ENCODE measurements around the gene MGAT5.

Gene MGAT5

DNA sequence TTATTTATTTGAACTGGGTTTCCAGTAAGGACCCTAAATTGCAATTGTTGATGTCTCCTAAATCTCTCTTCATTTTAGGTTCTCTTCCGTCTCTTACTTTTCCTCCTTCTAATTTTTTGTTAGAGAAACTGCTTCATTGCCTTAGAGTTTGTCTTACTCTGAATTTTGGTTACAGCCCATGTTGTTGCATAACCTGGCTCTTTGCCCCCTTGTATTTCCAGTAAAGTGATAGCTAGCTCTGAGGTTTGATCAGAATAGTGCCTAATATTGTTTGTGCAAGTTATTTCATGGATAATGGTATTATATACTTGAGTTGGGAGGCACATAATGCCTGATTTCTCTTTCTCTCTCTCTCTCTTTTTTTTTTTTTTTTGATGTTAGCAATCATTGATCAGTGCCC lies 71.8 kb downstream of the MGAT5 start:
- no peak overlapping the region for H3K27ac ChIP-seq
- TF ChIP-seq, protein P1, sequence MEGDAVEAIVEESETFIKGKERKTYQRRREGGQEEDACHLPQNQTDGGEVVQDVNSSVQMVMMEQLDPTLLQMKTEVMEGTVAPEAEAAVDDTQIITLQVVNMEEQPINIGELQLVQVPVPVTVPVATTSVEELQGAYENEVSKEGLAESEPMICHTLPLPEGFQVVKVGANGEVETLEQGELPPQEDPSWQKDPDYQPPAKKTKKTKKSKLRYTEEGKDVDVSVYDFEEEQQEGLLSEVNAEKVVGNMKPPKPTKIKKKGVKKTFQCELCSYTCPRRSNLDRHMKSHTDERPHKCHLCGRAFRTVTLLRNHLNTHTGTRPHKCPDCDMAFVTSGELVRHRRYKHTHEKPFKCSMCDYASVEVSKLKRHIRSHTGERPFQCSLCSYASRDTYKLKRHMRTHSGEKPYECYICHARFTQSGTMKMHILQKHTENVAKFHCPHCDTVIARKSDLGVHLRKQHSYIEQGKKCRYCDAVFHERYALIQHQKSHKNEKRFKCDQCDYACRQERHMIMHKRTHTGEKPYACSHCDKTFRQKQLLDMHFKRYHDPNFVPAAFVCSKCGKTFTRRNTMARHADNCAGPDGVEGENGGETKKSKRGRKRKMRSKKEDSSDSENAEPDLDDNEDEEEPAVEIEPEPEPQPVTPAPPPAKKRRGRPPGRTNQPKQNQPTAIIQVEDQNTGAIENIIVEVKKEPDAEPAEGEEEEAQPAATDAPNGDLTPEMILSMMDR (conservative IDR thresholded peaks at IDR 0.05) = no peak
- no peak for TF ChIP-seq ZFX (IDR thresholded peaks at IDR 0.05)

DNA sequence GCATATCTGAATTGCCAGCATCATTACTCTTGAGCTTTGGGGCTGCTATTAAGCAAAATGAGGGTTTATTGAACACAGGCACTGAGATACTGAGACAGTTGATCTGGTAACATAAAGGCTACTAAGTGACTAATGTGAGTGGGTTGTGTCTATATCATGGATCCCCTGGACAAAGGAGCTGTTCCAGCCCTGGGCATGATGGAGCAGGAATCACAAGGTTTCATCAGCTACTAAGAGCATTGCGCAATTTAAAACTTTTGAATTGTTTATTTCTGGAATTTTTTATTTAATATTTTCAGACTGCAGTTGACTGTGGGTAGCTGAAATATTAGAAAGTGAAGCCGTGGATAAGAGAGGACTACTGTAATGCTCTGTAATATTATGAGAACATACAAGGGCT lies 73.5 kb downstream of the MGAT5 start:
- TF ChIP-seq ZFX (IDR thresholded peaks at IDR 0.05) = no peak
- TF ChIP-seq, protein P1 (conservative IDR thresholded peaks at IDR 0.05) = no peak
- no peak overlapping the region for H3K27ac ChIP-seq

DNA sequence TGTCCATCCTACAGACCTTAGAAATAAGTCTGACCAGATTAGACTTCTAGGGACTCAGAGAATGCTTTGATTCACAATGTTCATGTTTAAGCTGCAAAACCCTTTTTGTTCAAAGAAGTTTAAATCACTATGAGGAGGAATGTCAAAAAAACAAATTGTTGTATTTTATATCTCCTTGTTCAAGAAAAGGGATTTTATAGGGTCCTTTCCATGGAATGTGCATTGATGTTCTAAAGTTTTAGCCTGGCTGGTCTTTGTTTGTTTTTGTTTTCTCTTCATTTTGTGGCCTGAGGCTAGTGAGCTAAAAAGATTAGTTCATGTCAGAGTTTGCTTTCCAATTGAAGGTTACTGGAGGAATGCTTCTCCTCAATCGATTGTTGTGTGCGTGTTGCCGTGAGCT lies 77.2 kb downstream of the MGAT5 start:
- H3K27ac ChIP-seq = no peak overlapping the region
- TF ChIP-seq, protein P1 (conservative IDR thresholded peaks at IDR 0.05) = no peak
- TF ChIP-seq ZFX (IDR thresholded peaks at IDR 0.05) = no peak

DNA sequence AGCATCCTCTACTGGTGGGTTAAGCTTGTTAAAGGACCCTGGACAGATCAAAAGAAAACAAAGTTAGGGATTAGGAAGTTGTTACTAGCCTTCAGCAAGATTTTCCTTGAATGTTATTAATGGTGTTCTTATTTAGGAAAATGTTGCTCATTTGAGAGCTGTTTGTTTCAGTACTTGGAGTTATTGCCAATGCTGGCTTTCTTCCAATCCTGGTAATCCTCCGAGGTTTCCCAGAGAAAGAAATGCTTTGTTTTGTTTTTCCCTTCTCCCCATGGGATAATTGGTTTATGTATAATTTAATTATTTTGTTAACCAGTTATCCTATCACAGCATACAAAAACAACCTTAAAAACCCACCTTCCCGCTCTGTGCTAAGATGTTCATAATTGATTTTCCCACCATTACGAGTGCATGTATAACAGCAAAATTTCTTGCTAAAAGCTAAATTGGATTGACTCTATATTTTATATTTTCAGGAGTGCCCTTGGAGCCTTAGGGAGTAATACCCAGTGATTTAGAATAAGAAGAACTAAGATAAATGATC lies 79.8 kb downstream of the MGAT5 start:
- TF ChIP-seq ZFX (IDR thresholded peaks at IDR 0.05) = no peak
- TF ChIP-seq, protein P1 (conservative IDR thresholded peaks at IDR 0.05) = no peak
- no peak overlapping the region for H3K27ac ChIP-seq

DNA sequence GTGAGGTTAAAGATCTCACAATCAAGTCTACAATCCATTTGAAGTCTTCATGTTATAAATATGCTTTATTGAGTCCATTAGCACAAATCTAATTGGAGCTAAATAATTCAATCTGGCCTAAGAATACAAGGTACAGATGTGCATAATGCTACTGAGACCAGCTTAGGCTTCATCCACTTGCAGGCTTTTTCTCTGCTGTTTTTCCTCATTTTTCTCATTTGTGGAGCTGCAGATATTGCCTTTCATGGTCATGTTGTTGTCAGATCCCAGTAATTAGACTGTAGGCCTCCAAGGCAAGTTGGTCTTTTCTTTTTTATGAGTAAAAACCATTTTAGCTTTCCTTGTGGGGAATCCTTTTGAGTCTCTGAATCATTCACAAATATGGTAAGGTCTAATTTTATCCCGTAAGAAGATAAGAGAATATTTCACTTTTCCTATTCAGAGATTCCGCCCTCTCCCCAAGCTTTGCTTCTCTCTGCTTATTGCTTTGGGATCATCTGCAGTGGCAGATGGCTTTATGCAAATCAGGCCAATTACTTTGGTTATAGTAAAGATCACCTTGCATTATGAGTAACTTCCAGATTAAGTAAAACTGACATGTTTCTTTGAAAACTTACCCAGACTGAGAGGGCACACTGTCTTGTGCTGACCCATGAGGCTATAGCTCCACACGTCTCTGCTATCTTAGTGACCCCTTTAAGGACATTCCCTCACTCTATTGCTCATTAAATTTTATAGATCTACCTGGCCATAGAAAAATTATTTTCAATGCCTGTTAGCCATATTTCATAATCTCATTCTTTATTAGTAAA lies 80.9 kb downstream of the MGAT5 start:
- H3K27ac ChIP-seq = no peak overlapping the region
- TF ChIP-seq ZFX (IDR thresholded peaks at IDR 0.05) = no peak
- TF ChIP-seq, protein P1 (conservative IDR thresholded peaks at IDR 0.05) = no peak

DNA sequence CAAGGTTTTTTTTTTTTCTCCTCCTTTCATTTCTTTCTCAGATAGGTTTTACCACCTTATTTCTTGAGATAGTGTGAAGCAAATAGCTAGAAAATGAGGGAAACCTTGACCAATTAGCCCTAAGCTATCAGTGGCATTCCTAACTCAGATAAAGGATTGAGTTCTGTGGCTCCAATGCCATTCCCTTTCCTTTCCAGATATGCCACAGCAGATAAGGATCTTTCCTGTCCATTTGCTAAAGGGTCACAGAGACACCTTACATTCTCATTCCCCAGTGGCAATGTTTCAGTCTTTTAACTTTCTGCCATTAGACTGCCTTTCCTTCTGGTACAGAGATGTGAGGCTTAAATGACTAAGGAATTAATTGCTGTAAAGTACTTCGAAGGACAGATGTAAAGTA lies 81.7 kb downstream of the MGAT5 start:
- TF ChIP-seq, protein P1 (conservative IDR thresholded peaks at IDR 0.05) = no peak
- no peak for TF ChIP-seq ZFX (IDR thresholded peaks at IDR 0.05)
- H3K27ac ChIP-seq = no peak overlapping the region

DNA sequence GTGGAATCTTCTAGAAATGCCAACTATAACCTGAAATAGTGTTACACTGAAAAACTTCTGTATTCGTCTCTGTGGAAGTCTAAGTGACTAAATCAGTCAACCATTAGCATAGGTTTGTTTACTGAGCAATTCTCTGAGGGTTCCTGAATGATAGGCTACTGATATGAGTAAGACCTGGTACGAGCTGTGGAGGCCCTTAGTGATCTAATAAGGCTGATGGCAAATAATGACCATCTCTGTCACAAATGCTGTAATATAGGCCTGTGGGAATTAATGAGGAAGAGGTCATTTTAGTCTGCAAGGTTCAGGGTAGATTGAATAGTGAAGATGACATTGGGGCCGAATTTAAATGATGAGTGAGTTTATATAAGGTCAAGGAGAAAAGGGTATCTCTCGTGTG lies 82.5 kb downstream of the MGAT5 start:
- TF ChIP-seq, protein P1 (conservative IDR thresholded peaks at IDR 0.05) = no peak
- TF ChIP-seq ZFX (IDR thresholded peaks at IDR 0.05) = no peak

More for the DNA sequence above, 82.5 kb downstream of the MGAT5 start:
- no peak overlapping the region for H3K27ac ChIP-seq
